Osteoblast (primary cell): ENCODE results near the gene KCNJ2. TPM values are rescaled to one million over a fixed set of nuclear protein-coding genes. Genes with fewer than 3 reads are reported as not detected.
A peak's percentile ranks its signal among the peaks of the same experiment; 100 is the strongest.

Experiments
- DNase-seq: peaks from one replicate; pipeline ENCODE4 v3.0.0; 2011; ENCODE audit warnings: low spot score, mixed read lengths; ENCODE audit not compliant: insufficient read length; ENCODE audit errors: missing footprints
- H2AFZ ChIP-seq: 2 replicates; pipeline ENCODE4 v1.6.0; 2011; ENCODE audit warnings: mild to moderate bottlenecking, low read length
- H3K27ac ChIP-seq: 2 replicates; pipeline ENCODE4 v1.5.1; 2011; ENCODE audit warnings: mild to moderate bottlenecking, low read depth, low read length, moderate library complexity
- H3K27me3 ChIP-seq: 2 replicates; pipeline ENCODE4 v1.6.0; 2012; ENCODE audit warnings: mild to moderate bottlenecking, control low read depth, inconsistent platforms, low read length, moderate library complexity; ENCODE audit not compliant: insufficient read depth
- H3K36me3 ChIP-seq: 2 replicates; pipeline ENCODE4 v1.5.1; 2011; ENCODE audit warnings: mild to moderate bottlenecking, low read length, control low read depth, moderate library complexity; ENCODE audit not compliant: insufficient read depth
- H3K4me1 ChIP-seq: 2 replicates; pipeline ENCODE4 v1.5.1; 2011; ENCODE audit warnings: mild to moderate bottlenecking, low read length, control low read depth, moderate library complexity; ENCODE audit not compliant: insufficient read depth
- H3K4me2 ChIP-seq: 2 replicates; pipeline ENCODE4 v1.6.0; 2011; ENCODE audit warnings: mild to moderate bottlenecking, low read length; ENCODE audit not compliant: insufficient read depth
- H3K4me3 ChIP-seq: fragments of 200-600 bp; sonication (generic); 3 replicates; pipeline ENCODE4 v1.5.1; 2012; ENCODE audit warnings: mild to moderate bottlenecking, low read length, inconsistent platforms; ENCODE audit not compliant: insufficient read depth
- H3K79me2 ChIP-seq: 2 replicates; pipeline ENCODE4 v1.6.0; 2012; ENCODE audit warnings: mild to moderate bottlenecking, low read length, control low read depth, inconsistent platforms; ENCODE audit not compliant: insufficient read depth
- H3K9me3 ChIP-seq: 2 replicates; pipeline ENCODE4 v1.5.1; 2011; ENCODE audit warnings: low read depth, low read length, control low read depth
- H4K20me1 ChIP-seq: 2 replicates; pipeline ENCODE4 v1.6.0; 2012; ENCODE audit warnings: mild to moderate bottlenecking, low read length, control low read depth; ENCODE audit not compliant: insufficient read depth
- CTCF ChIP-seq: IDR thresholded peaks from 2 replicates; pipeline ENCODE4 v1.5.1; 2011; ENCODE audit warnings: mild to moderate bottlenecking, low read depth, low read length, moderate library complexity; ENCODE audit errors: extremely low read depth
- total RNA-seq: library from RNA; depleted of rRNA; stranded (reverse); fragments of >200 nt; gene quantifications from 2 replicates; pipeline ENCODE4 v1.2.3, GENCODE V29; 2012

The KCNJ2 gene
- total RNA-seq, 1 donor = 5.1 TPM

- Histone ChIP-seq H3K4me2 (no peak overlapping the region), H3K79me2 (no peaks in the 10 kb centered on the region), H3K4me1 (no peaks in the 10 kb centered on the region), H3K27me3 (no peaks in the 10 kb centered on the region), H2AFZ (no peak overlapping the region), H3K36me3 (no peaks in the 10 kb centered on the region), H3K27ac (no peak overlapping the region), H3K4me3 (no peak overlapping the region), H4K20me1 (no peaks in the 10 kb centered on the region), H3K9me3 (no peaks in the 10 kb centered on the region)
- no peak for TF ChIP-seq CTCF
- DNase-seq = peak; percentile 52
Measured at GRCh38 chr17:70190959-70191805, 21.9 kb downstream of the KCNJ2 start.

- Histone ChIP-seq H3K4me3 (no peak overlapping the region), H3K4me2 (no peak overlapping the region), H3K27ac (no peak overlapping the region), H4K20me1 (no peaks in the 10 kb centered on the region), H3K36me3 (no peaks in the 10 kb centered on the region), H3K9me3 (no peaks in the 10 kb centered on the region), H3K4me1 (no peaks in the 10 kb centered on the region), H2AFZ (no peak overlapping the region), H3K79me2 (no peaks in the 10 kb centered on the region), H3K27me3 (no peaks in the 10 kb centered on the region)
- no peak for TF ChIP-seq CTCF
- DNase-seq = no peak
Measured at GRCh38 chr17:70195091-70195490, 25.8 kb downstream of the KCNJ2 start.

GRCh38 chr17:70201872-70202419 lies 32.6 kb downstream of the KCNJ2 start:
- Histone ChIP-seq H3K9me3 (no peaks in the 10 kb centered on the region), H4K20me1 (no peaks in the 10 kb centered on the region), H3K36me3 (no peaks in the 10 kb centered on the region), H3K4me1 (no peaks in the 10 kb centered on the region), H3K4me3 (no peak overlapping the region), H3K27me3 (no peaks in the 10 kb centered on the region), H2AFZ (no peak overlapping the region), H3K4me2 (no peak overlapping the region), H3K79me2 (no peaks in the 10 kb centered on the region), H3K27ac (no peak overlapping the region)
- TF ChIP-seq CTCF = no peak
- DNase-seq = no peak

GRCh38 chr17:70202840-70203239 lies 33.5 kb downstream of the KCNJ2 start:
- no peaks in the 10 kb centered on the region for H4K20me1 ChIP-seq
- H2AFZ ChIP-seq = no peak overlapping the region
- no peak for TF ChIP-seq CTCF
- no peak for DNase-seq
- H3K79me2 ChIP-seq = no peaks in the 10 kb centered on the region
- no peaks in the 10 kb centered on the region for H3K27me3 ChIP-seq
- H3K27ac ChIP-seq = no peak overlapping the region
- H3K4me3 ChIP-seq = no peak overlapping the region
- H3K4me2 ChIP-seq = no peak overlapping the region
- no peaks in the 10 kb centered on the region for H3K4me1 ChIP-seq
- no peaks in the 10 kb centered on the region for H3K36me3 ChIP-seq
- H3K9me3 ChIP-seq = no peaks in the 10 kb centered on the region
